HG02970 (cell line): ENCODE measurements around the gene ZNF746.

Experiments
- ATAC-seq: cut with Tn5 transposase; IDR thresholded peaks from one replicate; pipeline ENCODE4 v1.9.1; 2021; ENCODE audit warnings: mild to moderate bottlenecking, moderate library complexity, moderate number of reproducible peaks; ENCODE audit not compliant: unreplicated experiment, low FRiP score

ZNF746 gene

DNA sequence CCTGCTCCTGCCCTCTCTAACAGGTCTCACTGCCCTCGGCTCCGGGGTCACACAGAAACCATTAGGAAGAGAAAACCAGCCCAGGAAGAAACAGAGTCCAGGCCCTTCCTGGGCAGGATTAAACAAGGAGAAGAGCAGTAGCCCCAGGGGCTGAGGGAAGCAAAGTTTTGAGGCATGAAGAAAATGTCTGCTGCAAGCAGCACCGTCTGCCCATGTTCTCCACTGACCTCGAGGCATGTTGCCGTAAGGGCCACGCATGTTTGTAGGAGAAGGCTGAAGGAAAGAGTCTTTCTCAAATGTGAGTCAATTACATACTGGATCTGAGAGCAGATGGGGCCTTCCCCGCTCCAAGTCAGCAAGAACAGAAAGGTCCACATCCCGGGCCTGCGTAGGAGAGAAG, 4.2 kb downstream of the ZNF746 start:
- ATAC-seq: no peak

DNA sequence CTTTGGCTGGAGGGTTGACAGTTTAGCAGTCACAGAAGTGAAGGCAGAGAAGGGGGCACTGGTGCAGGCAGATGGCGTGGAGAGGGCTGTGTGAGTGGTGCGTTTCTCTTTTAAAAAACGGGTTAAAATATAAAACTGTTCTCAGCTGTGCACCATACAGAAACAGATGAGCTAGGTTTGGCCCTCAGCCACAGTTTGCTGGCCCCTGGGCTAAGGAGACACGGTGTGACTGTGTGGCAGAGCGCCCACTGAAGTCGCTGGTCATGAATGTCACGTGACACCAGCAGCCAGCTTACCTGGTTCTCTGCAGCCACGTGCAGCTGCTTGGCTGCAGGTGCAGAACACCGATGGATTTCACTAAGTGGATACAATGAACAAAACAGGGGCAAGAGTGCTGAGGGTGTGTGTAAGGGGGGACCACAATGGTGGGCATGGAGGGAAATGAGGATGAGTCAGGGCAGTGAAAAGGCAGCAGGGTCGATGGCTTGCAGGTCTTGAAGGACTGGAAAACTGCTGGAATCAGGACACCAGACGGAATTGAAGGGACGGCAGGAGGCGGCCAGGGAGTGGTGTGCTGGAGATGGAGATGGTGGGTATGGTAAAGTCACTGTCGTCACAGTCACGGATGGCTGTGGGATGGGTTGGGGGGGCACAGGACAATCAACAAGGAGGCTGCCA, 7.4 kb downstream of the ZNF746 start:
- no peak for ATAC-seq

DNA sequence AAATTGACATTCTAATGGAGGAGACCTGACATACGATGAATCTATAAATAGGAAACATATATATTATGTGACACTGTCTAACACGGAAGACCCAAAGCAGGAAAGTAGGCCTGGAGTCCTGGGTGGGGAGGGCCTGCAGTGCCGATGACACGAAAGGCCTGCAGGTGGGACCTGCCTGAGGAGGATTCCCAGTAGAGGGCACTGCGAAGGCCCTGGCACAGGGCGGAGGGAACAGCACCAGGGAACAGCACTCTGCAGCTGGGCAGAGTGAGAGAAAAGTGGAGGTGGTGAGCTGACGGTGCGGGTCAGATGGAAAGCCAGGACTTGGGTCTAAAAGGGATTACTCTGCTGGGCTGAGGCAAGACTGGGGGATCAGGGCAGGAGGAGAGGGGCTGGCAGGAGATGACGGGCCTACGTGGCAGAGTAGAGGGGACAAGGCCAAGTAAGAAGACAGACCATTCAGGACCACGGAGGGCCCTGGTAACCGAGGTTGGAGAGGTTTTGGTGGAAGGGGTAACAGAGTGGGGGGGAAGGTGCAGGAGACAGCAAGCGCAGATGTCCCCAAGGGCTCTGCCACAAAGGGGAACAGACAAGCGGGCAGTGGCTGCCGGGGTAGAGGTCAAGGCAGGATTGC, 8.1 kb downstream of the ZNF746 start:
- no peak for ATAC-seq

DNA sequence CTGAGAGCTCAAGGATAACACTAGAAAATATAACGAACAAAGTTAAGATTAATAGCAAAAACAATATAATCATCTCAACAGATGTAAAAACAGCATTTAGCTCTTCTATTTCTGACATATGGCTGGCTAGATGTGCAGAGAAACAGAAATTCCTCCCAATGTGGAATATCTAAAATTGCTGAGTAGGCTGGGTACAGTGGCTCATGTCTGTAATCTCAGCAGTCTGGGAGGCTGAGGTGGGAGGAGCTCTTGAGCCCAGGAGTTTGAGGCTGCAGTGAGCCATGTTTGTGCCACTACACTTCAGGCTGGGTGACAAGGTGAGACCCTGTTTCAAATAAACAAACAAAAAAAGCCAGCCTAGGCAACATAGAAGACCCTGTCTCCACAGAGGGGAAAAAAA, 18.0 kb downstream of the ZNF746 start:
- no peak for ATAC-seq

DNA sequence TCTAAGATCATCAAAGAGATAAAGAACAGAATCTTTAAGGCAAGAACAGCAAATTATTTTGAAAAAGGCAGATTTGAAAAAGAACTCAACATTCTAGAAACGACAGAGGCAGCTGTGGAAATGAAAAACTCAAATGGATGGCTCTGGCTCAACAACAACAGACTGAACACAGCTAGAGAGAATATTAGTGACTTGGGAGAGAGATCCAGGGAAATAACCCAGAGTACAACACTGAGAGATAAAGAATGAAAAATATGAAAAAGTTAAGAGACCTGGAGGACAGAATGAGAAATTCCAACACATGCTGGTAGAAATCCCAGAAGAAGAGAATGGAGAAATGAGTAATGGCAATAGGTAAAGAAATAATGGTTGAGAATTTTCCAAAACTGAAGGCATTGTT, 18.9 kb downstream of the ZNF746 start:
- no peak for ATAC-seq

DNA sequence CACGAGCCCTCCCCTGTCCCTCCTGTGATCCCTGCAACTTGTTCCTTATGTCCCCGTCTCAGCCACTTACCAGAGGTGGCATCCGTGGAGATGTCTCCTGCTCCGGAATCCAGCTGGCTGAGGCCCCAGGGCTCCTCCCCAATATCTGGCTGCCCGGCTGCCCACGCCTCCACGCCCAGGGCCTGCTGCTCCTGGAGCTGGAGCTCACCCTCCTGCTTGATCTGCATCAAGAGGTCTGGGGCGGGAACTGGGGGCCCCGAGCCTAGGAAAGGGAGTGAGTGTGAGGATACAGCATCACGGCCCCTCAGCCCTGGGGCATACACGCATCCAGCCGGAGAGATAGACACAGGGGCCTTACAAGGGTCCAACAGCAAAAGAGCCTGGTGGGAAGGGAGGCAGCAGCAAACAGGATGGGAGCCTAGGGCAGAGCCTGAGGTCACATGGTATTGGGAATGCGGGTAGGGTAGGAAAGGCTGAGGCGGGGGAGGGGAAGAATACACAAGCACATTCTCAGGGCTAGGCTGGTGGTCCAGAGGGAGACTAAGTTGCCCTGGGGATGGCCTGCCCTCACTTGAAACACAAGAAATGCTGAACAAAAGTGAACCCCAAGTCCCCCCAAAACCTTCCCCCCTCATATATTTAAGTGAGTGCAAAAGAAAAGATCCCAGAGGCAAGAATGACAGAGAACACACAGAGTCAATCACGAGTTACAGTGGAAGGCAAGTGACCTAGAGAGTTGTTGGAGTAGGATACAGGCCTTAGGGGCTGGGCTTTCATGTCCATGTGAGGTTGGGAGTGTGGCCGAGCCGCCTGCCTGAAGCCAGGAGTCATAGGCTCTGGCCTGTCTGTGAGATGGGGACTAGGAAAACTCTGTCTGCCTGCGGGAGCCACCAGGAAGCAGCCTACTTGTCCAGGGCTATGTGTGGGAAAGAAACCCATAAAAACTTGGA, 19.8 kb downstream of the ZNF746 start:
- ATAC-seq: no peak

DNA sequence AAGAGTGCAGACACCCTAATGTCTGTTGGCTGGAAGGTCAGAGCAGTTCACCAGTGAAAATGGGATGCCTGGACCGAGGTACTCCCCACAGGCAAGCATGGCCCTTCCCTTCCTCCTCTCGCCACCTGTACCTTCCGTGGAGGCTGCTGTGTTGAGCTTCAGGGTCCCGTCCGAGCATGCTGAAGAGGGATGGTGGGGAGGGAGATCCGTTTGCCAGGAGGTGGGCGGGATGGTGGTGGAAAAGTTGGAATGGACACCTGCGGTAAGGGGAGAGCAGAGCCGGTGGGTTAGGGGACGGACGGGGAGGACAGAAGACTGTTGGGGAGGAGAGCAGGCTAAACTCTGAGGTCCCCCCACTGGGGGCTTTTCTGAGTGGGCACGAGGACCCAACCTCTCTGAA, 20.8 kb downstream of the ZNF746 start:
- ATAC-seq: no peak

DNA sequence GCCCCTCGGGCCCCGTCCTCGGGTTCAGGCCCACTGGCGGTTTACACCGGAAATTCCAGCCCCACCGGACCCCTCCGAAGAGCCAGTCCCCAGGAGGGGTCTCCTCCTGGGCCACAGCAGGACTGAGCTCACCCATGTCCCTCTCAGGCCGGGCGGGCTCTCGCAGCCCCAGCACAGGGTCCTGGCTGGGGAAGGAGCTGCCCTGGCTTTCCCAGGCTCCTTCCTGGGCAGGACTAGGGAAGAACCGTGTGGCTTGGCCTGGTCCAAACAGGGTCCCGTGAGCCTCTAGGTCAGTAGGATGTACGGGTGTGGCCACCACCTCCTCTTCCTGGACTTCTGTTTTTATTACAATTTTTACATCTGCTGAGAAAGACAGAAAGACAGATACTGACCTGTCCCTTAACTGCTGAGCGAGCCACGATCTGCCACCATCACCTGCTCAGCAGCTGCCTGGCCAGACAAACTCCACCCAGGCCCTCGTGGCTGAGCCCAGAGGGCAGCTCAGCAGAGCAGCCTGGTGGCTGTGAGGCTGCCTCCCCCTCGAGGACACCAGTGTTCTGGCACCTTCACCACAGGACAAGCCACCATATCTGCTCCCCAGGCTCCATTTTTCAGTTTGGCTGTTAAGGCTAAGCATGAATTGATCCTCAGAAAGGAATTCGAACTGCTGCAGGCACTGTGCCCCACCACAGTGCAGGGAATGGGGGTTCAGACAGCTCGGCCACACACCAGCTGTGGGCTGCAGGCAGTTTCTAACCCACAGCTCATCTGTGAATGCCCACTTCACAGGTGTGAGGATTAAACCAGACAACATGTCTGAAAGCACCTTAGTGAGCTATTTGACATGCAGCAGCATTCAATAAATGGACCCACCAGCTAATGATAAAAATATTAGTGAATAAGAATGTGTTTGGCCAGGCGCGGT, 22.2 kb downstream of the ZNF746 start:
- ATAC-seq: no peak

DNA sequence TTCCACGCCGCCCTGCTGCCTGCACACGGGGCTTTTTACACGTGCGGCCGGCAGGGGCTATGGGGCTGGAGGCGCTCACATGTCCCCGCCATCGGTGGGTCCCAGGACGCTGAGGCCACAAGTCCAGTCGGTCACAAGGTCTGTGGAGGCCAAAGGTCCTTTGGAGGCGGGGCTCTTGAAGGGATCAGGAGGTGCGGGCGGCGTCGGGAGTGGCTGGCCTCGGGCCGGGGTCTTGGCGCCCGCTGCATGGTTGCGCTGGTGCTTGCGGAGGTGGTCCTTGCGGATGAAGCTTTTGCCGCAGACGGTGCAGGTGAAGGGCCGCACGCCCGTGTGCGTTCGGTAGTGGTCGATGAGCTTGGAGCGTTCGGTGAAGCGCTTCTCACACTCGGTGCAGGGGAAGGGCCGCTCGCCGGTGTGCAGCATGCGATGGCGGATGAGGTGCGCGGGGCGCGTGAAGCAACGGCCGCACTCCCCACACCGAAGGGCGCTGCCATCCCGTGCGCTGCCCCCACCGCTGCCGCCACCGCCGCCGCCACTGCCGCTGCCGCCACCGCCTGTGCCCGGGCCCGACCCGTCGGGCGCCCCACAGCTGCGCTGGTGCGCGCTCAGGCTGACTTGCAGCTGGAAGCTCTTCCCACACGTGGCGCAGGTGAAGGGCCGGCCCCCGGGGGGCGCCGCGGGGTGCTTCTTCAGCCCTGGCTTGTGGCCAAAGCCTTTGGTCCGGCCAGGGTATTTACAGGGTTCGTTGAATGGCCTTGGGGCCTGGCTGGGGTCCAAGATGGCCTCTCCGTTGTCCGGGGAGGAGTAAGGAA, 23.1 kb downstream of the ZNF746 start:
- no peak for ATAC-seq

- ATAC-seq: no peak
These were observed 24.4 kb downstream of the ZNF746 start for GRCh38 chr7:149473251-149473650.

DNA sequence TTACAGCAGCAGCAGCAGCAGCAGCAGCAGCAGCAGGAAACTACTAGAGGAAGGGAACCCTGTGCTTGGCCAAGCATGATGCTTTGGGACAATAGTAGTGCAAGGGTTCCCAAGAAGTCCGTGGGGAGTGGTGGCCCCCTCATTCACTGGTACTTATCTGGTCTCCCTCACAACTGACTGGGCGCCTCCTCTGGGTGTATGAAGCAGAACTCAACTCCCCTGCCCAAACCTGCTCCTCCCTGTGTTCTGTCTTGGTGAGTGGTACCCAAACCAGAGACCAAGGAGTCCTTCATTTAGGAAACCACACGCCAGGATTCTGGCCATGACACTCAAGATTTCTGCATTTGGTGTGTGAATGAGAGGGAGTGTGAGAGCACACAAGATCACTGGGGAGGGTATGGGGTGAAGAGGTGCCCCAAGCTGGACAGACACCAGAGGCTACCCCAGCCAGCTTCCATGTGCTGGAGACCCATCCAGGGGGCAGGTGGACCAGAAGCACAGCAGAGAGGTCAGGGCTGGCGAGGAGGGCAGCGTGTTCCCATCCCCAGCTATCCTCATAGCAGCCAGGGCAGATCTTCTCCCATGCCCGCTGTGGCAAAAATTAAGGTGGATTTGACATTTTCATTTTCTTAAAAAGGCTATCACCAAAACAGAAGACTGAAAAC, 26.2 kb downstream of the ZNF746 start:
- no peak for ATAC-seq

- ATAC-seq: no peak
These were observed 27.8 kb downstream of the ZNF746 start for GRCh38 chr7:149469806-149470205.

- no peak for ATAC-seq
These were observed 29.4 kb downstream of the ZNF746 start for GRCh38 chr7:149468208-149468607.

DNA sequence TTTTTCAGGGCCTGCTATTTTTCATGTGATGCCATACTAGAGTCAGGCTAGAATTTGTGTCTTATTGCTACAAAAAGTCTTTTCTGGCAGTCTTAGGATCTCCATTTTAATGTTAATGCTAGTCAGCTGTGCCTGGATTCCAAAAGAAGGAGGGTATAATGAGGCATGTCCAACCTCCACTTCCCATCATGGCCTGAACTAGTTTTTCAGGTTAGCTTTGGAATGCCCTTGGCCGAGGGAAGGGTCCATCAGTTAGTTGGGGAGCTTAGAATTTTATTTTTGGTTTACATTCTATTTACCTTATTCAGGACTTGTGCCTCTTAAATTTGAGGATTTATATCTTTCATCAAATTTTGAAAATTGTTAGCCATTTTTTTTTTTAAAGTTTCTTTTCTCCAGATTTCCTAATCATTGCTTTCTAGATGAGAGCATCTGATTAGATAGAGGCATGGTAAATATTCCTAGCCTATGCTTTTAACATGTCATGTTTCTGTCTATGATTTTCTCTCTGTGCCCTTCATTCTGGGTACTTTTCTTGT, 30.2 kb downstream of the ZNF746 start:
- no peak for ATAC-seq

DNA sequence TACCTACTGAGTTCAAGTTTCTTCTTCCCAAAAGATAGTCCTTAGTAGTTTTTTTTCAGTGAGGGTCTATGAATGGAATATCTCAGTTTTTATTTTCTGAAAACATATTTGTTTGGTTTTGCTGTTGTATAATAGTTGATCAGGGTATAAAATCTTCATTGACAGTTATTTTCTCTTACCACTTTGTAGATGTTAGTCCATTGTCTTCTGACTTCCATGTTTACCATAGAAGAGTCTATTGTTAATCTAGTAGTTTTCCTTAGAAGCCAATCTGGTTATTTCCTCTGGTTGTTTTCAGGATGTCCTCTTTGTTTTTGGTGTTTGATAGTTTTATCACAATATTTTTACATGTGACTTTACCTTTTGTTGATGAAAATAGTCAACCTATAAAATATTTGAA, 31.2 kb downstream of the ZNF746 start:
- ATAC-seq: no peak

DNA sequence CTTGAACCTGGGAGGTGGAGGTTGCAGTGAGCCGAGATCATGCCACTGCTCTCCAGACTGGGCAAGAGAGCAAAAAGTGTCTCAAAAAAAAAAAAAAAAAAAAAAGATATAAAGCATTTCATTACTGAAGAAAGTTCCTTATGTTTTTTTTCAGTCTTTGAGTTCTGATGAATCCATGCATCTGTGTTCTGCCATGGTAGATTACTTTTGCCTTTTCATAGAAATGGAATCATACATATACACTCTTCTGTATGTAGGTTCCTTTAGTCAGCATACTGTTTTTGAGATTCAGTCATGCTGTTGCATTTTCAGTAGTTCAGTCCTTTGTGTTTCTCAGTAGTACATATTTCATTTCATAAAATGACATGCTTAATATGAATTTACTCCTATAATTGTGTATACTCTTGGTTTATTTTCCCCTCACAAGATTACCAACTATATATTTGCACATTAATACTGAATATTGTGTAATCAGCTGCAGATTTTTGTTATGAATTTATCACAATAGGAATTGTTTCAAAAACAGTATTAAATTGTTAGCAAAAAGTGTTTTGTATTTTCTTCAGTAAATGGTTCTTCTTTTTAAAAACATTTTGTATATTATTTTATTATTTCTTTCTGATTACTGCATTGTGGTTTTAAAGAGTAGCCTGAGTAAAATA, 34.0 kb downstream of the ZNF746 start:
- no peak for ATAC-seq

DNA sequence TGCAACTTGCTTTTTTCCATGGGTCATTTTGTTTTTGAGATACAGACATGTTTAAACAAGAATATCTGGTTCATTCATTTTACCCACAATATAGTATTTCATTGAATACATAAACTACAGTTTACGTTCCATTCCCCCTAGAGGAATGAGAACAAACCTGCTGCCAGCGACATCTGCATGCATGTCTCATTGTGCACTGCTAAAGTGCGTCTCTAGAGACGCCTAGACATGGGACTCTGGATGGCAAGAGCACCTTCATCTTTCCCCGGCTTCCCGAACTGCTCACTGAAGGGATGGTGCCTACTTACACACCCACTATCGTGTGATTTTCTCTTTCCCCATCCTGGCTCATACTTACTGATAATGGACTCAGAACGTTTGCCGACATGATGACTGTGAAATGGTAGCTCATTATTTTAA, 35.5 kb downstream of the ZNF746 start:
- ATAC-seq: no peak
